Ishikawa (cell line): Measurements from ENCODE around the gene IGF1R.

ENCODE experiments used
- CEBPB ChIP-seq: IDR thresholded peaks from 2 replicates; pipeline ENCODE4 v1.6.1; 2012
- CREB1 ChIP-seq: IDR thresholded peaks from 2 replicates; pipeline ENCODE4 v1.6.1; 2012; ENCODE audit warnings: low read depth
- EGR1 ChIP-seq: IDR thresholded peaks from 2 replicates; pipeline ENCODE4 v1.6.1; 2012
- EP300 ChIP-seq: IDR thresholded peaks from 2 replicates; pipeline ENCODE4 v1.6.1; 2012; ENCODE audit warnings: borderline replicate concordance
- FOXM1 ChIP-seq: IDR thresholded peaks from 2 replicates; pipeline ENCODE4 v1.6.1; 2012; ENCODE audit warnings: low read depth, borderline replicate concordance
- MAX ChIP-seq: IDR thresholded peaks from 2 replicates; pipeline ENCODE4 v1.6.1; 2012
- NFIC ChIP-seq: IDR thresholded peaks from 2 replicates; pipeline ENCODE4 v1.6.1; 2012
- RAD21 ChIP-seq: IDR thresholded peaks from 2 replicates; pipeline ENCODE4 v1.6.1; 2012; ENCODE audit warnings: low read depth
- TAF1 ChIP-seq: IDR thresholded peaks from 2 replicates; pipeline ENCODE4 v1.6.1; 2012; ENCODE audit warnings: low read depth, mild to moderate bottlenecking
- TCF12 ChIP-seq: IDR thresholded peaks from 2 replicates; pipeline ENCODE4 v1.6.1; 2012; ENCODE audit warnings: low read depth
- TEAD4 ChIP-seq: IDR thresholded peaks from 2 replicates; pipeline ENCODE4 v1.6.1; 2012
- USF1 ChIP-seq: IDR thresholded peaks from 2 replicates; pipeline ENCODE4 v1.6.1; 2012
- YY1 ChIP-seq: IDR thresholded peaks from 2 replicates; pipeline ENCODE4 v1.6.1; 2012; ENCODE audit warnings: low read depth
- ZBTB7A ChIP-seq: IDR thresholded peaks from 2 replicates; pipeline ENCODE4 v1.6.1; 2012; ENCODE audit warnings: low read depth
- TF ChIP-seq, protein P1 (sequence below): IDR thresholded peaks from 2 replicates; pipeline ENCODE4 v1.6.1; 2012; ENCODE audit warnings: low read depth, mild to moderate bottlenecking

Gene IGF1R

DNA sequence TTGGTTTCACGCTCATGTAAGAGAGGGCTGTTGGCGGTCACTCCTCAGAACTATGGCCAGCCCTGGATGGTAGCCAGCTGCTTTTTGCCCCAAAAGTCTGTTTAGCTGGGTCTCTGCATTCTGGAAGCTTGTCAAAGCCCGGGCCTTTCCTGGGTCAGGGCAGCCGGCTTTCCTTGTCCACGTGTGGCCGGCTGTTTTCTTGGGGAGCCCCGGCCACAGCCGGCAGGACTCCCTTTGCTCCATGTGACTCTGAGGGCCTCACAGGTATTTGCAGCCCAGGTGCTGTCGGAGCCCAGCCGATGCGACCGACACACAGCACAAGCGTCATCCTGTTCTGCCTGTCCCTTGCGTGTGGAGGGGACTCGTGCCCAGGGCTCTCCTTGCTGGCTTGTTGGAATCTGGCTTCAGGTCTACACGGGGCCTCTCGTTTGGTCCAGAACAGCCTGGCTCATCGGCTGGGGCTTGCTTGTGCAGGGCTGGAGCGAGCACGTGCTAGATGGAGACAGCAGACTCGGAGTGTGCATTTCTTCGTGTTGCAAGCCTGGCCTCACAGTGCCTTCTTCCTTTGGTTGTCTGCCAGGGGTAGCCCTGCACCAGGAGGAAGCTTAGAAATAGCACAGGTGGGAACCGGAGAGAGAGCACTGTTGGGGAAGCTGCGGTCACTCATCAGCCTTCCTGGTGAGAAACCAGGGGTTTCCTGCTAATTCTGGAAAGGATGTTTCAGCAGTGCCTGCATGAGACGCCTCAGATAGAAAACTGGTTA, 307.8 kb downstream of the IGF1R start:
- TF ChIP-seq CREB1 (no peak), FOXM1 (no peak), MAX (no peak), TAF1 (no peak), YY1 (no peak), RAD21 (no peak)

DNA sequence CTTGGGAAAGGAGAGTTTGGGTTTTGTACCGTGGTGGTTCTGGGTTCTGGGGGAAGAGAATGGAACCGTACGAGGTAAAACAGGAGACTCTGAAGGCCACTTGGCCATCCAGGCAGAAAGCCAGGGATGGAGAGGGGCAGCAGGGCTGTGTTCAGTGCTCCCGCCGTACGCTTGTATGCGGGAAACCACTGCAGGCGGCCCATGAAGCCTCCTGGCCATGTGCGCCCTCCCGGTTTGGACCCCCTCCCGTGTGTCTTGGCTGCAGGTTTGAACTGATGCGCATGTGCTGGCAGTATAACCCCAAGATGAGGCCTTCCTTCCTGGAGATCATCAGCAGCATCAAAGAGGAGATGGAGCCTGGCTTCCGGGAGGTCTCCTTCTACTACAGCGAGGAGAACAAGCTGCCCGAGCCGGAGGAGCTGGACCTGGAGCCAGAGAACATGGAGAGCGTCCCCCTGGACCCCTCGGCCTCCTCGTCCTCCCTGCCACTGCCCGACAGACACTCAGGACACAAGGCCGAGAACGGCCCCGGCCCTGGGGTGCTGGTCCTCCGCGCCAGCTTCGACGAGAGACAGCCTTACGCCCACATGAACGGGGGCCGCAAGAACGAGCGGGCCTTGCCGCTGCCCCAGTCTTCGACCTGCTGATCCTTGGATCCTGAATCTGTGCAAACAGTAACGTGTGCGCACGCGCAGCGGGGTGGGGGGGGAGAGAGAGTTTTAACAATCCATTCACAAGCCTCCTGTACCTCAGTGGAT, 308.6 kb downstream of the IGF1R start:
- TF ChIP-seq CREB1 (no peak), NFIC (no peak), ZBTB7A (no peak), EP300 (no peak), USF1 (no peak), FOXM1 (no peak), RAD21 (no peak), CEBPB (no peak), EGR1 (no peak), MAX (no peak), TAF1 (no peak), TEAD4 (no peak), YY1 (no peak), TCF12 (no peak)
- TF ChIP-seq, protein P1, sequence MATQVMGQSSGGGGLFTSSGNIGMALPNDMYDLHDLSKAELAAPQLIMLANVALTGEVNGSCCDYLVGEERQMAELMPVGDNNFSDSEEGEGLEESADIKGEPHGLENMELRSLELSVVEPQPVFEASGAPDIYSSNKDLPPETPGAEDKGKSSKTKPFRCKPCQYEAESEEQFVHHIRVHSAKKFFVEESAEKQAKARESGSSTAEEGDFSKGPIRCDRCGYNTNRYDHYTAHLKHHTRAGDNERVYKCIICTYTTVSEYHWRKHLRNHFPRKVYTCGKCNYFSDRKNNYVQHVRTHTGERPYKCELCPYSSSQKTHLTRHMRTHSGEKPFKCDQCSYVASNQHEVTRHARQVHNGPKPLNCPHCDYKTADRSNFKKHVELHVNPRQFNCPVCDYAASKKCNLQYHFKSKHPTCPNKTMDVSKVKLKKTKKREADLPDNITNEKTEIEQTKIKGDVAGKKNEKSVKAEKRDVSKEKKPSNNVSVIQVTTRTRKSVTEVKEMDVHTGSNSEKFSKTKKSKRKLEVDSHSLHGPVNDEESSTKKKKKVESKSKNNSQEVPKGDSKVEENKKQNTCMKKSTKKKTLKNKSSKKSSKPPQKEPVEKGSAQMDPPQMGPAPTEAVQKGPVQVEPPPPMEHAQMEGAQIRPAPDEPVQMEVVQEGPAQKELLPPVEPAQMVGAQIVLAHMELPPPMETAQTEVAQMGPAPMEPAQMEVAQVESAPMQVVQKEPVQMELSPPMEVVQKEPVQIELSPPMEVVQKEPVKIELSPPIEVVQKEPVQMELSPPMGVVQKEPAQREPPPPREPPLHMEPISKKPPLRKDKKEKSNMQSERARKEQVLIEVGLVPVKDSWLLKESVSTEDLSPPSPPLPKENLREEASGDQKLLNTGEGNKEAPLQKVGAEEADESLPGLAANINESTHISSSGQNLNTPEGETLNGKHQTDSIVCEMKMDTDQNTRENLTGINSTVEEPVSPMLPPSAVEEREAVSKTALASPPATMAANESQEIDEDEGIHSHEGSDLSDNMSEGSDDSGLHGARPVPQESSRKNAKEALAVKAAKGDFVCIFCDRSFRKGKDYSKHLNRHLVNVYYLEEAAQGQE = no peak

- TF ChIP-seq, protein P1 = no peak
- TF ChIP-seq RAD21 (no peak), TCF12 (no peak), TEAD4 (no peak), MAX (no peak), EGR1 (no peak), USF1 (no peak), NFIC (no peak), CEBPB (no peak), EP300 (no peak), YY1 (no peak), CREB1 (no peak), TAF1 (no peak), FOXM1 (no peak), ZBTB7A (no peak)
These were observed 309.3 kb downstream of the IGF1R start for GRCh38 chr15:98957655-98958054.

- TF ChIP-seq TEAD4 = no peak
- no peak for TF ChIP-seq YY1
- TF ChIP-seq EGR1 = no peak
- no peak for TF ChIP-seq EP300
- TF ChIP-seq TAF1 = no peak
- TF ChIP-seq CEBPB = no peak
- no peak for TF ChIP-seq TCF12
- TF ChIP-seq MAX = no peak
- no peak for TF ChIP-seq USF1
- no peak for TF ChIP-seq FOXM1
- TF ChIP-seq RAD21 = no peak
- no peak for TF ChIP-seq NFIC
- TF ChIP-seq CREB1 = no peak
- no peak for TF ChIP-seq ZBTB7A
These were observed 309.7 kb downstream of the IGF1R start for GRCh38 chr15:98958076-98958475.
